Fibroblast of lung (primary cell): Measurements from ENCODE around the gene AKT1. TPM values are rescaled to one million over a fixed set of nuclear protein-coding genes. Genes with fewer than 3 reads are reported as not detected.
"Not testable (repeated sequence)": the region's sequence is repeated elsewhere in the genome, so short reads cannot be mapped to it uniquely, and the experiment has no call there.

ENCODE experiments used
- DNase-seq, 2 donors: peaks; one replicate each; pipeline versions ENCODE4 v3.0.0 to v3.0.0-alpha.2; 2010; ENCODE audit warnings: low read depth in 2 of 2
- H2AFZ ChIP-seq: 2 replicates; pipeline ENCODE4 v1.5.1; 2012; ENCODE audit warnings: low read length, control low read depth, inconsistent platforms
- H3K27ac ChIP-seq: 2 replicates; pipeline ENCODE4 v1.5.1; 2011; ENCODE audit warnings: low read length, control low read depth; ENCODE audit not compliant: insufficient read depth
- H3K27me3 ChIP-seq: 2 replicates; pipeline ENCODE4 v1.5.1; 2011; ENCODE audit warnings: mild to moderate bottlenecking, low read length; ENCODE audit not compliant: control insufficient read depth, insufficient read depth
- H3K36me3 ChIP-seq: 2 replicates; pipeline ENCODE4 v1.5.1; 2011; ENCODE audit warnings: low read length; ENCODE audit not compliant: control insufficient read depth, insufficient read depth
- H3K4me1 ChIP-seq: 2 replicates; pipeline ENCODE4 v1.5.1; 2011; ENCODE audit warnings: low read length; ENCODE audit not compliant: control insufficient read depth, insufficient read depth; ENCODE audit errors: extremely low read depth
- H3K4me2 ChIP-seq: 2 replicates; pipeline ENCODE4 v1.5.1; 2011; ENCODE audit warnings: low read length, control low read depth; ENCODE audit not compliant: insufficient read depth; ENCODE audit errors: extremely low read depth
- H3K4me3 ChIP-seq, 4 experiments: fragments of 200-600 bp in 1 of 4; sonication (generic) in 1 of 4; replicated peaks in 1 of 4; 2 replicates each; pipeline ENCODE4 v1.5.1; 2011 to 2016; ENCODE audit warnings: low read length in 4 of 4, low read depth in 3 of 4, mild to moderate bottlenecking in 3 of 4, control low read depth in 2 of 4, inconsistent platforms in 1 of 4, mixed read lengths in 1 of 4; ENCODE audit not compliant: insufficient read depth in 1 of 4; ENCODE audit errors: control extremely low read depth in 1 of 4
- H3K79me2 ChIP-seq: 2 replicates; pipeline ENCODE4 v1.5.1; 2012; ENCODE audit warnings: mild to moderate bottlenecking, low read length, inconsistent platforms; ENCODE audit not compliant: control insufficient read depth, insufficient read depth
- H3K9ac ChIP-seq: 2 replicates; pipeline ENCODE4 v1.5.1; 2011; ENCODE audit warnings: mild to moderate bottlenecking, low read length, control low read depth; ENCODE audit not compliant: insufficient read depth
- H3K9me3 ChIP-seq: 2 replicates; pipeline ENCODE4 v1.5.1; 2012; ENCODE audit warnings: low read depth, low read length; ENCODE audit not compliant: control insufficient read depth, insufficient read depth
- H4K20me1 ChIP-seq: 2 replicates; pipeline ENCODE4 v1.5.1; 2011; ENCODE audit warnings: low read length; ENCODE audit not compliant: control insufficient read depth, insufficient read depth; ENCODE audit errors: extremely low read depth
- CTCF ChIP-seq, 2 donors: IDR thresholded peaks in 1 of 2; conservative IDR thresholded peaks in 1 of 2; 1 replicate in 1 of 2; 2 replicates in 1 of 2; pipeline ENCODE4 v1.5.1; 2011 to 2012; ENCODE audit warnings: low read length in 2 of 2, control low read depth in 1 of 2, inconsistent platforms in 1 of 2, low read depth in 1 of 2, mild to moderate bottlenecking in 1 of 2
- EZH2 ChIP-seq: IDR thresholded peaks from 2 replicates; pipeline ENCODE4 v1.5.1; 2012; ENCODE audit warnings: low read length, control low read depth, mild to moderate bottlenecking; ENCODE audit errors: missing control alignments
- polyA plus RNA-seq, 2 donors: library from polyadenylated mRNA; depleted of rRNA in 1 of 2; stranded (reverse) in 1 of 2; unstranded in 1 of 2; fragments of >200 nt; gene quantifications; 2 replicates each; pipeline ENCODE4 v1.2.1, GENCODE V29; 2011 to 2012; ENCODE audit warnings: missing spikeins in 1 of 2
- total RNA-seq: library from RNA; depleted of rRNA; stranded (reverse); fragments of >200 nt; gene quantifications from 2 replicates; pipeline ENCODE4 v1.2.1, GENCODE V29; 2014

AKT1 gene
- total and polyA plus RNA-seq, 2 donors (not counting 1 experiment from before 2014, with no cell fraction given): 83.2 to 127 TPM

GRCh38 chr14:104843442-104844305 is 48.1 kb upstream of the AKT1 start:
- no peak overlapping the region for H2AFZ ChIP-seq
- H3K4me1 ChIP-seq: no peaks in the 10 kb centered on the region
- H3K9me3 ChIP-seq: no peaks in the 10 kb centered on the region
- no peak overlapping the region for H3K9ac ChIP-seq
- no peaks in the 10 kb centered on the region for H3K36me3 ChIP-seq
- H3K79me2 ChIP-seq: no peaks in the 10 kb centered on the region
- peak overlapping the region in 1 of 4 experiments; percentile 4 for H3K4me3 ChIP-seq
- no peak for DNase-seq
- peaks cover 42% of the 10 kb centered on the region for H3K27me3 ChIP-seq
- H4K20me1 ChIP-seq: no peaks in the 10 kb centered on the region
- TF ChIP-seq EZH2 (peak; percentile 69), CTCF (conservative IDR thresholded peaks at IDR 0.05 in 1 of 2, IDR thresholded peaks at IDR 0.05 in 1 of 2; ENCODE audit: low read depth in 1 of 2, low read length in 2 of 2) (no peak)
- no peak overlapping the region for H3K27ac ChIP-seq
- H3K4me2 ChIP-seq: peak overlapping the region; percentile 25

- no peaks in the 10 kb centered on the region for H3K9me3 ChIP-seq
- no peak for DNase-seq
- H4K20me1 ChIP-seq: no peaks in the 10 kb centered on the region
- no peaks in the 10 kb centered on the region for H3K79me2 ChIP-seq
- no peak overlapping the region for H3K27ac ChIP-seq
- no peaks in the 10 kb centered on the region for H3K4me1 ChIP-seq
- H3K36me3 ChIP-seq: no peaks in the 10 kb centered on the region
- H3K4me2 ChIP-seq: no peak overlapping the region
- peaks cover 42% of the 10 kb centered on the region for H3K27me3 ChIP-seq
- TF ChIP-seq EZH2 (peak; percentile 29), CTCF (conservative IDR thresholded peaks at IDR 0.05 in 1 of 2, IDR thresholded peaks at IDR 0.05 in 1 of 2; ENCODE audit: low read depth in 1 of 2, low read length in 2 of 2) (no peak)
- no peak overlapping the region for H3K4me3 ChIP-seq
- no peak overlapping the region for H3K9ac ChIP-seq
- H2AFZ ChIP-seq: no peak overlapping the region
Observed at GRCh38 chr14:104843006-104843405, 47.5 kb upstream of the AKT1 start.

- no peak overlapping the region for H3K4me2 ChIP-seq
- H3K4me1 ChIP-seq: no peaks in the 10 kb centered on the region
- H3K4me3 ChIP-seq: no peak overlapping the region
- H3K79me2 ChIP-seq: no peaks in the 10 kb centered on the region
- H3K9me3 ChIP-seq: no peaks in the 10 kb centered on the region
- H3K9ac ChIP-seq: no peak overlapping the region
- TF ChIP-seq EZH2: no peak
- TF ChIP-seq CTCF (conservative IDR thresholded peaks at IDR 0.05 in 1 of 2, IDR thresholded peaks at IDR 0.05 in 1 of 2; ENCODE audit: low read depth in 1 of 2, low read length in 2 of 2): no peak
- DNase-seq: no peak
- H3K27me3 ChIP-seq: peaks cover 42% of the 10 kb centered on the region
- H3K27ac ChIP-seq: no peak overlapping the region
- no peaks in the 10 kb centered on the region for H3K36me3 ChIP-seq
- no peaks in the 10 kb centered on the region for H4K20me1 ChIP-seq
- no peak overlapping the region for H2AFZ ChIP-seq
Observed at GRCh38 chr14:104841730-104842129, 46.2 kb upstream of the AKT1 start.

- not testable (repeated sequence) for H3K27ac ChIP-seq, H3K36me3 ChIP-seq, H4K20me1 ChIP-seq, H3K4me1 ChIP-seq, DNase-seq, H3K9ac ChIP-seq, H3K4me3 ChIP-seq, H3K9me3 ChIP-seq, H3K79me2 ChIP-seq, H2AFZ ChIP-seq, H3K4me2 ChIP-seq, H3K27me3 ChIP-seq
Observed at GRCh38 chr14:104836171-104836935, 40.8 kb upstream of the AKT1 start.
